ENCODE measurements around the gene FKBP1B. TPM values are rescaled to one million over a fixed set of nuclear protein-coding genes. Genes with fewer than 3 reads are reported as not detected.

Gene FKBP1B
- total RNA-seq, 1 experiment from 2014 or later, result 11.8 TPM

- DNase-seq (ENCODE audit: low read depth, low spot score) (no peak), ATAC-seq (no peak)
- H3K4me2 ChIP-seq (ENCODE audit: low read length), result no peak overlapping the region
- RAD21 ChIA-PET (ENCODE audit: low non-redundant PET in 1 of 2, low total read pairs in 2 of 2, uncharacterized antibody in 2 of 2, unreplicated experiment in 2 of 2), result interaction anchor here in 1 of 2 experiments (0.7 kb wide), 1 partner anchor 165 kb away, joined by 4 read pairs; no protein-coding TSS in a partner anchor
- POLR2A ChIA-PET, result no interaction called here
- H3K27ac ChIP-seq (ENCODE audit: low read depth, low read length), result no peak overlapping the region
- no peaks in the 10 kb centered on the region for H3K79me2 ChIP-seq (ENCODE audit: insufficient read depth, low read length)
- CTCF ChIA-PET, result interaction anchor here (1.2 kb wide), 1 partner anchor 22 kb away, joined by 5 read pairs; the partner anchor contains the start of gene TP53I3
- peaks cover 4 to 21% of the 10 kb centered on the region in 2 experiments; a peak in 3 of 4 replicates for H3K4me1 ChIP-seq (ENCODE audit: control insufficient read depth in 1 of 2, insufficient read depth in 2 of 2, low read length in 2 of 2)
- no peaks in the 10 kb centered on the region for H4K20me1 ChIP-seq (ENCODE audit: insufficient read depth)
- H2AFZ ChIP-seq (ENCODE audit: low read depth, low read length, poor library complexity, severe bottlenecking), result no peak overlapping the region
- H3K9me3 ChIP-seq (ENCODE audit: control insufficient read depth in 1 of 2, insufficient read depth in 1 of 2, low read depth in 1 of 2, low read length in 2 of 2), result no peaks in the 10 kb centered on the region
- no peak overlapping the region for H3K4me3 ChIP-seq (replicated peaks in 1 of 2; ENCODE audit: low read depth in 1 of 2, low read length in 2 of 2)
- no peak overlapping the region for H3K9ac ChIP-seq (ENCODE audit: low read length)
- H3K9me2 ChIP-seq (ENCODE audit: insufficient read depth), result no peaks in the 10 kb centered on the region
- TF ChIP-seq CTCF (IDR thresholded peaks at IDR 0.05 in 2 of 3, conservative IDR thresholded peaks at IDR 0.05 in 1 of 3; ENCODE audit: borderline replicate concordance in 1 of 3, insufficient read depth in 1 of 3, low read depth in 2 of 3, low read length in 2 of 3) (no peak), SRF (IDR thresholded peaks at IDR 0.05; ENCODE audit: low read depth) (no peak), POLR2A (IDR thresholded peaks at IDR 0.05; ENCODE audit: borderline replicate concordance, extremely low read depth, insufficient read depth, insufficient read length) (no peak), ZNF274 (IDR thresholded peaks at IDR 0.05; ENCODE audit: low read depth, low read length) (no peak), MAX (IDR thresholded peaks at IDR 0.05) (no peak), TCF7L2 (IDR thresholded peaks at IDR 0.05; ENCODE audit: borderline replicate concordance, extremely low read depth, insufficient read depth, insufficient read length) (no peak), ELF1 (IDR thresholded peaks at IDR 0.05; ENCODE audit: borderline replicate concordance, low read depth) (no peak), EZH2 (IDR thresholded peaks at IDR 0.05) (no peak), POLR2AphosphoS5 (IDR thresholded peaks at IDR 0.05; ENCODE audit: low read depth, low read length) (no peak), EZH2phosphoT487 (IDR thresholded peaks at IDR 0.05; ENCODE audit: borderline replicate concordance) (no peak), CEBPB (IDR thresholded peaks at IDR 0.05; ENCODE audit: low read depth) (no peak), JUND (IDR thresholded peaks at IDR 0.05) (no peak), FOSL1 (IDR thresholded peaks at IDR 0.05; ENCODE audit: low read depth) (no peak), SP1 (IDR thresholded peaks at IDR 0.05; ENCODE audit: low read depth) (no peak), ATF3 (IDR thresholded peaks at IDR 0.05) (no peak), YY1 (IDR thresholded peaks at IDR 0.05; ENCODE audit: extremely low read depth, insufficient replicate concordance, low read depth, low read length) (no peak), REST (IDR thresholded peaks at IDR 0.05; ENCODE audit: low read depth) (no peak), ZBTB33 (IDR thresholded peaks at IDR 0.05; ENCODE audit: extremely low read depth, insufficient replicate concordance, low read length) (no peak), CBX3 (IDR thresholded peaks at IDR 0.05; ENCODE audit: low read depth) (no peak), RAD21 (IDR thresholded peaks at IDR 0.05; ENCODE audit: low read depth) (no peak)
- no TSS peak for BruUV-seq (replicated peaks)
- H3K27me3 ChIP-seq (ENCODE audit: insufficient read depth, low read length), result no peaks in the 10 kb centered on the region
- H3K36me3 ChIP-seq (ENCODE audit: control insufficient read depth in 1 of 2, insufficient read depth in 2 of 2, low read length in 2 of 2), result no peaks in the 10 kb centered on the region
- intact Hi-C loops (cut with micrococcal nuclease), result no loop called here
Measured at GRCh38 chr2:24106786-24107185, 57.2 kb downstream of the FKBP1B start.
